ENCODE measurements around the gene INSL3. TPM values are rescaled to one million over a fixed set of nuclear protein-coding genes. Genes with fewer than 3 reads are reported as not detected.

The INSL3 gene
- polyA plus RNA-seq, 5 donors, result 0.28 TPM; not detected in 4

GRCh38 chr19:17847538-17848366 is 26.4 kb upstream of the INSL3 start, which contains the start of gene JAK3:
Gene JAK3 (minus strand): TSS chr19:17847982. CDS start chr19:17844417, 3,565 bp downstream.
- peak; percentile 55 for DNase-seq

GRCh38 chr19:17846146-17846545 is 24.8 kb upstream of the INSL3 start:
- no peak for DNase-seq

- no peak for DNase-seq
Measured at GRCh38 chr19:17843908-17844490, 22.7 kb upstream of the INSL3 start.

- DNase-seq, result no peak
Measured at GRCh38 chr19:17843292-17843827, 22.0 kb upstream of the INSL3 start.

GRCh38 chr19:17842663-17843291 is 21.5 kb upstream of the INSL3 start:
- no peak for DNase-seq

GRCh38 chr19:17841810-17842662 is 20.7 kb upstream of the INSL3 start:
- peak in 1 of 2 donors; percentile 42 for DNase-seq

GRCh38 chr19:17841371-17841809 is 20.1 kb upstream of the INSL3 start:
- no peak for DNase-seq

GRCh38 chr19:17840019-17840418 is 18.7 kb upstream of the INSL3 start:
- DNase-seq, result no peak

GRCh38 chr19:17837972-17838371 is 16.7 kb upstream of the INSL3 start:
- DNase-seq, result no peak

- DNase-seq, result no peak
Measured at GRCh38 chr19:17836530-17836929, 15.2 kb upstream of the INSL3 start.

GRCh38 chr19:17835182-17836006 is 14.1 kb upstream of the INSL3 start:
- DNase-seq, result no peak

- no peak for DNase-seq
Measured at GRCh38 chr19:17834350-17835181, 13.2 kb upstream of the INSL3 start.

- DNase-seq, result no peak
Measured at GRCh38 chr19:17832443-17833208, 11.3 kb upstream of the INSL3 start.

- DNase-seq, result no peak
Measured at GRCh38 chr19:17831419-17831888, 10.1 kb upstream of the INSL3 start.

- DNase-seq, result no peak
Measured at GRCh38 chr19:17830567-17831418, 9.5 kb upstream of the INSL3 start.

GRCh38 chr19:17829855-17830566 is 8.7 kb upstream of the INSL3 start:
- no peak for DNase-seq

- no peak for DNase-seq
Measured at GRCh38 chr19:17826508-17827056, 5.3 kb upstream of the INSL3 start.

All from right lung (tissue), 5 donors.